HepG2 (cell line): ENCODE data around the gene EPHA5. TPM values are rescaled to one million over a fixed set of nuclear protein-coding genes. Genes with fewer than 3 reads are reported as not detected.
A peak's percentile ranks its signal among the peaks of the same experiment; 100 is the strongest.

Experiments
- ATAC-seq: fragments of 200-7000 bp; cut with Tn5 transposase; 3 replicates; pipeline ENCODE4 v1.9.1; 2020; ENCODE audit warnings: mild to moderate bottlenecking, moderate library complexity
- Bru-seq: library from RNA; stranded (reverse); fragments of 400-500 nt; gene quantifications from one replicate; lab custom pipeline; 2021; lab: Mats Ljungman, UMichigan
- BruChase-seq, 2 experiments: library from RNA; stranded (reverse); fragments of 400-500 nt; gene quantifications; one replicate each; lab custom pipeline; 2021; lab: Mats Ljungman, UMichigan
- BruUV-seq: library from RNA; stranded (reverse); fragments of 400-500 nt; replicated peaks from 2 replicates; lab custom pipeline; 2021; lab: Mats Ljungman, UMichigan
- CTCF ChIA-PET: fragments of 300-600 bp; formaldehyde crosslinking; extraction: SDS; loops from one replicate; lab custom pipeline; 2021; ENCODE audit warnings: low total read pairs, inconsistent platforms, low intra/inter-chr PET ratio; lab: Yijun Ruan, JAX
- POLR2A ChIA-PET: fragments of 350-600 bp; sonication (Branson Sonifier 250); formaldehyde crosslinking; loops from one replicate; lab custom pipeline; 2020; ENCODE audit warnings: antibody characterized with exemption, inconsistent platforms; lab: Yijun Ruan, JAX
- DNase-seq: peaks from one replicate; pipeline ENCODE4 v3.0.0-alpha.2; 2015; ENCODE audit warnings: low spot score
- FAIRE-seq: peaks from 3 replicates; lab custom pipeline; 2011; peaks lifted over from hg19 to GRCh38; lab: Jason Lieb, UNC
- H2AFZ ChIP-seq: one replicate; pipeline ENCODE4 v1.6.1; 2011; ENCODE audit warnings: low read length, inconsistent platforms
- H3K27ac ChIP-seq: fragments of 300-600 bp; 3 replicates; pipeline ENCODE4 v1.8.0; 2011; ENCODE audit warnings: mixed run types, mild to moderate bottlenecking, mixed read lengths, low read length, inconsistent platforms; ENCODE audit not compliant: insufficient read depth; ENCODE audit errors: extremely low read length
- H3K27me3 ChIP-seq, 2 experiments: fragments of 200-600 bp in 1 of 2; 2 replicates in 1 of 2; 3 replicates in 1 of 2; pipeline versions ENCODE4 v1.6.0 to v1.8.0; 2011; ENCODE audit warnings: low read length in 2 of 2, mild to moderate bottlenecking in 2 of 2, moderate library complexity in 2 of 2, inconsistent platforms in 1 of 2; ENCODE audit not compliant: insufficient read depth in 2 of 2, control insufficient read depth in 1 of 2
- H3K36me3 ChIP-seq, 2 experiments: fragments of 200-600 bp in 1 of 2; replicated peaks in 1 of 2; 2 replicates in 1 of 2; 3 replicates in 1 of 2; pipeline versions ENCODE4 v1.5.1 to v1.8.0; 2011; ENCODE audit warnings: low read length in 2 of 2, inconsistent platforms in 1 of 2; ENCODE audit not compliant: insufficient read depth in 2 of 2, control insufficient read depth in 1 of 2
- H3K4me1 ChIP-seq: 2 replicates; pipeline ENCODE4 v1.5.1; 2012; ENCODE audit warnings: low read length, inconsistent platforms; ENCODE audit not compliant: insufficient read depth
- H3K4me2 ChIP-seq: 2 replicates; pipeline ENCODE4 v1.6.0; 2011; ENCODE audit warnings: low read depth, low read length, inconsistent platforms
- H3K4me3 ChIP-seq, 3 experiments: fragments of 200-600 bp in 1 of 3; sonication (generic), shearing (Covaris generic) in 1 of 3; replicated peaks in 1 of 3; 2 replicates each; pipeline ENCODE4 v1.5.1; 2011 to 2016; ENCODE audit warnings: low read length in 3 of 3, inconsistent platforms in 2 of 3, low read depth in 2 of 3, mild to moderate bottlenecking in 2 of 3, control low read depth in 1 of 3, mixed read lengths in 1 of 3; ENCODE audit not compliant: insufficient read depth in 1 of 3
- H3K79me2 ChIP-seq: one replicate; pipeline ENCODE4 v1.6.1; 2011; ENCODE audit warnings: low read length, inconsistent platforms; ENCODE audit not compliant: insufficient read depth
- H3K9ac ChIP-seq: 2 replicates; pipeline ENCODE4 v1.6.0; 2011; ENCODE audit warnings: mild to moderate bottlenecking, low read depth, low read length, inconsistent platforms; ENCODE audit not compliant: insufficient read depth
- H3K9me3 ChIP-seq: 2 replicates; pipeline ENCODE4 v1.5.1; 2012; ENCODE audit warnings: mild to moderate bottlenecking, low read length
- H4K20me1 ChIP-seq: 2 replicates; pipeline ENCODE4 v1.6.0; 2011; ENCODE audit warnings: inconsistent platforms, mild to moderate bottlenecking, low read length, moderate library complexity; ENCODE audit not compliant: insufficient read depth
- CCAR2 ChIP-seq: fragments of 200-400 bp; formaldehyde crosslinking; optimal IDR thresholded peaks from 2 replicates; pipeline ENCODE3; 2018; ENCODE audit warnings: low read depth, mild to moderate bottlenecking, low read length, moderate library complexity
- CTCF ChIP-seq: sonication (generic); formaldehyde crosslinking; IDR thresholded peaks from 2 replicates; pipeline ENCODE4 v1.5.0; 2020; ENCODE audit warnings: mild to moderate bottlenecking, missing genetic modification reagents, moderate library complexity
- EED ChIP-seq: sonication (generic); formaldehyde crosslinking; IDR thresholded peaks from 2 replicates; pipeline ENCODE4 v1.5.0; 2020; ENCODE audit warnings: mild to moderate bottlenecking, missing genetic modification reagents
- FOXC1 ChIP-seq: sonication (generic); formaldehyde crosslinking; IDR thresholded peaks from 2 replicates; pipeline ENCODE4 v1.8.0; 2022; ENCODE audit warnings: mild to moderate bottlenecking, missing genetic modification reagents, borderline replicate concordance
- HDAC1 ChIP-seq: sonication (generic); formaldehyde crosslinking; IDR thresholded peaks from 2 replicates; pipeline ENCODE4 v1.5.1; 2020; ENCODE audit warnings: mild to moderate bottlenecking, missing genetic modification reagents
- IKZF1 ChIP-seq: fragments of 450-650 bp; IDR thresholded peaks from 2 replicates; pipeline ENCODE4 v1.7.1; 2016
- KLF12 ChIP-seq: sonication (generic); formaldehyde crosslinking; IDR thresholded peaks from 2 replicates; pipeline ENCODE4 v1.4.0; 2020; ENCODE audit warnings: missing genetic modification reagents, borderline replicate concordance
- RBM22 ChIP-seq: fragments of 200-400 bp; formaldehyde crosslinking; optimal IDR thresholded peaks from 2 replicates; pipeline ENCODE3; 2017; ENCODE audit warnings: mild to moderate bottlenecking, low read length, moderate library complexity
- TRAFD1 ChIP-seq: sonication (generic); formaldehyde crosslinking; IDR thresholded peaks from 2 replicates; pipeline ENCODE4 v1.5.1; 2020; ENCODE audit warnings: missing genetic modification reagents, mild to moderate bottlenecking, borderline replicate concordance
- ZFP41 ChIP-seq: sonication (generic); formaldehyde crosslinking; IDR thresholded peaks from 2 replicates; pipeline ENCODE4 v1.4.0; 2020; ENCODE audit warnings: mild to moderate bottlenecking, missing genetic modification reagents, borderline replicate concordance
- ZNF326 ChIP-seq: sonication (generic); formaldehyde crosslinking; IDR thresholded peaks from 2 replicates; pipeline ENCODE4 v1.4.0; 2020; ENCODE audit warnings: missing genetic modification reagents, borderline replicate concordance
- ZNF331 ChIP-seq: sonication (generic); formaldehyde crosslinking; IDR thresholded peaks from 2 replicates; pipeline ENCODE4 v1.4.0; 2020; ENCODE audit warnings: missing genetic modification reagents
- ZNF770 ChIP-seq: sonication (generic); formaldehyde crosslinking; IDR thresholded peaks from 2 replicates; pipeline ENCODE4 v1.5.0; 2020; ENCODE audit warnings: mild to moderate bottlenecking, missing genetic modification reagents
- ZNF775 ChIP-seq: sonication (generic); formaldehyde crosslinking; IDR thresholded peaks from 2 replicates; pipeline ENCODE4 v1.4.0; 2020; ENCODE audit warnings: missing genetic modification reagents, mild to moderate bottlenecking, moderate library complexity, borderline replicate concordance
- WGBS: methylation state at CpG from one replicate; pipeline ENCODE4 v1.1.6; 2017; ENCODE audit warnings: low lambda C conversion rate; 5-methylcytosine and 5-hydroxymethylcytosine counted together
- in situ Hi-C: cut with HindIII; loops from 2 replicates; pipeline ENCODE4 v1.10.0; 2017; ENCODE audit warnings: low pct_unique_long_range_greater_than_20kb; ENCODE audit not compliant: extremely low pct_ligation_motif_present
- intact Hi-C: fragments of 100-400 bp; cut with micrococcal nuclease; formaldehyde crosslinking; loops from one replicate; pipeline ENCODE4 v1.10.0; 2022; ENCODE audit not compliant: unreplicated experiment
- long read RNA-seq, 2 experiments: library from RNA in 1 of 2; library from polyadenylated mRNA in 1 of 2; stranded (forward) in 1 of 2; unstranded in 1 of 2; transcript quantifications; one replicate each; pipeline ENCODE4 v2.0.0, GENCODE V29; 2019 to 2022
- polyA minus RNA-seq, 3 experiments: library from RNA; depleted of rRNA, polyadenylated mRNA; stranded (reverse); fragments of >200 nt; gene quantifications; 2 replicates each; pipeline ENCODE4 v1.2.3, GENCODE V29; 2011; ENCODE audit warnings: low replicate concordance in 1 of 3
- polyA plus RNA-seq, 8 experiments: library from polyadenylated mRNA; depleted of rRNA in 3 of 8; stranded (reverse) in 7 of 8; unstranded in 1 of 8; fragments of >200 nt; fragmentation: Illumina TruSeq in 4 of 8; extraction: Trizol in 4 of 8; gene quantifications; 2 replicates each; pipeline versions ENCODE4 v1.2.1 to v1.2.3, GENCODE V29; 2011 to 2016; ENCODE audit warnings: low read depth in 4 of 8, missing spikeins in 1 of 8, mixed read lengths in 1 of 8; ENCODE audit not compliant: insufficient read depth in 1 of 8
- total RNA-seq, 5 experiments: library from RNA; depleted of rRNA; stranded (reverse); fragments of >200 nt; fragmentation: Illumina TruSeq; extraction: Trizol; gene quantifications; 2 replicates each; pipeline ENCODE4 v1.2.3, GENCODE V29; 2016; ENCODE audit warnings: low read depth in 1 of 5

The EPHA5 gene
- total RNA-seq (2016; rRNA removed; fragmentation: Illumina TruSeq; extraction: Trizol) (not detected in 2 replicates), polyA plus RNA-seq (2011; rRNA removed) (not detected in 2 replicates), polyA minus RNA-seq (2011; rRNA and poly(A)+ RNA removed; ENCODE audit: low replicate concordance) (not detected in 2 replicates), Bru-seq, nascent RNA (percentile 1 among the genes with signal in this experiment), BruChase-seq, experiment 1, labeled RNA remaining after a 6-hour chase (not detected), BruChase-seq, experiment 2, labeled RNA remaining after a 2-hour chase (percentile 1 among the genes with signal in this experiment)
- not detected in 2 replicates for total RNA-seq (2016; cell fraction: cytosol; rRNA removed; fragmentation: Illumina TruSeq; extraction: Trizol; ENCODE audit: low read depth)
- not detected in 2 replicates for total RNA-seq (2016; cell fraction: insoluble cytoplasmic fraction; rRNA removed; fragmentation: Illumina TruSeq; extraction: Trizol)
- not detected in 2 replicates for total RNA-seq (2016; cell fraction: membrane; rRNA removed; fragmentation: Illumina TruSeq; extraction: Trizol)
- not detected in 2 replicates for total RNA-seq (2016; cell fraction: nucleus; rRNA removed; fragmentation: Illumina TruSeq; extraction: Trizol)
- polyA plus RNA-seq (2011; cell fraction: cytosol; rRNA removed): not detected in 2 replicates
- polyA plus RNA-seq (2011; cell fraction: nucleus; rRNA removed): not detected in 2 replicates
- polyA plus RNA-seq (2012): not detected in 2 replicates
- not detected in 2 replicates for polyA plus RNA-seq (2016; cell fraction: cytosol; fragmentation: Illumina TruSeq; extraction: Trizol; ENCODE audit: low read depth)
- polyA plus RNA-seq (2016; cell fraction: insoluble cytoplasmic fraction; fragmentation: Illumina TruSeq; extraction: Trizol; ENCODE audit: low read depth): not detected in 2 replicates
- not detected in 2 replicates for polyA plus RNA-seq (2016; cell fraction: membrane; fragmentation: Illumina TruSeq; extraction: Trizol; ENCODE audit: low read depth)
- not detected in 2 replicates for polyA plus RNA-seq (2016; cell fraction: nucleus; fragmentation: Illumina TruSeq; extraction: Trizol; ENCODE audit: insufficient read depth, low read depth)
- not detected in 2 replicates for polyA minus RNA-seq (2011; cell fraction: cytosol; rRNA and poly(A)+ RNA removed)
- polyA minus RNA-seq (2011; cell fraction: nucleus; rRNA and poly(A)+ RNA removed): not detected in 2 replicates
- long read RNA-seq, experiment 1: 0 reads
- long read RNA-seq, experiment 2: 0 reads

DNA sequence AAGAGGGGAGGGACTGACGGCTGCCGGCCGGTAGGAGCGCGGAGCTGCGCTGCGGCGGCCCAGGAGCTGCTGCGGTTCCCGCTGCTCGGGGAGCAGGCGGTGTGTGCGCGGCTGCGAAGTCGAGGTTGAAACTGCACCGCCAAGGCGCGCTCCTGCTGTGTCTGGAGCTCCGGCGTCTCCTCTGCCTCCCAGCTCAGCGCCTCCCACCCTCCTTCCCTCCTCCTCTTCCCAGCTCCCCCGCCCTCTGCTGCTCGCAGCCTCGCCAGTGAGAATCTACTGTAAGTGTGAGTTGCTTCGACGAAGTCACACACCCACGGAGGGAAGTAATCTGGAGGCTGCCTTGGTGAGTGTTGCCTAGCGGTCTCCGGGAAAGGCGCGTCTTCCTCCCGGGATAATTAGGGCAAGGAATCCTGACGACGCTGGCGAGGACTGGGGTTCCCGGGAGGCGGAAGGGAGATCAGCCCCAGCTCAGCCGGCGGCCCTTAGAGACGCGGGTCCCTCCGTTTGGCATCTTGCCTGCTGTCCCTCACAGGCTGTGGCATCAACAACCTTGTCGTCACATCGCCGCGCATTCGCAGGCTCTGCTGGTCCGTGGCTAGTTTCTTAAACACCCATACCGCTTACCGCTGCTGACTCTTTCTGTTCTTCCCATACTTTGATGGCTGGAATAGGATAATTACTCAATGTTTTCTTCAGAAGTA, at the start of gene EPHA5:
EPHA5 (minus strand) TSS at position 159 of the 701 bp plus-strand sequence. CDS start 747 bp downstream, outside the sequence.
- H3K27me3 ChIP-seq: peaks cover 3 to 27% of the 10 kb centered on the region in 2 experiments; a peak in 2 of 5 replicates
- intact Hi-C loops (no loop called here), in situ Hi-C loops (no loop called here)
- peaks cover 19% of the 10 kb centered on the region for H3K4me1 ChIP-seq
- H3K79me2 ChIP-seq: no peaks in the 10 kb centered on the region
- no peak within 1 kb of the TSS for H3K27ac ChIP-seq
- H4K20me1 ChIP-seq: no peaks in the 10 kb centered on the region
- no peak within 1 kb of the TSS for H3K9ac ChIP-seq
- no peaks in the 10 kb centered on the region for H3K36me3 ChIP-seq
- POLR2A ChIA-PET: no interaction called here
- no peak for FAIRE-seq
- peak within 1 kb of the TSS in 1 of 3 experiments; percentile 44; a peak in 1 of 6 replicates for H3K4me3 ChIP-seq
- peak; percentile 3 for DNase-seq
- BruUV-seq: no TSS peak
- H2AFZ ChIP-seq: no peak within 1 kb of the TSS
- 16% methylated on average over 19 of the region's 51 CpGs for WGBS
- ATAC-seq: peak; percentile 100
- no peaks in the 10 kb centered on the region for H3K9me3 ChIP-seq
- CTCF ChIA-PET: no interaction called here
- peak within 1 kb of the TSS; percentile 54 for H3K4me2 ChIP-seq
- TF ChIP-seq HDAC1 (CRISPR knock-in tag) (no peak), EED (no peak), ZNF331 (no peak), IKZF1 (no peak), TRAFD1 (CRISPR knock-in tag) (no peak), ZNF775 (CRISPR knock-in tag) (no peak), CTCF (CRISPR knock-in tag) (0 out of 2 replicates have a peak, but pooled peaks have one; percentile 7), KLF12 (CRISPR knock-in tag) (no peak), ZNF770 (CRISPR knock-in tag) (no peak), FOXC1 (no peak), ZNF326 (CRISPR knock-in tag) (no peak), ZFP41 (CRISPR knock-in tag) (no peak), CCAR2 (no peak), RBM22 (no peak)
